ENCODE data around the gene UBTF. TPM values are rescaled to one million over a fixed set of nuclear protein-coding genes. Genes with fewer than 3 reads are reported as not detected.

Gene UBTF
- total RNA-seq, 1 experiment from 2014 or later: 75.9 TPM

GRCh38 chr17:44267818-44268490, 48.5 kb upstream of the UBTF start, which contains the start of gene SLC4A1:
TSS of gene SLC4A1 (minus strand) at chr17:44268135. CDS start at chr17:44262866, 5,269 bp downstream.
- H3K4me3 Mint-ChIP-seq: no peak within 1 kb of the TSS
- no peaks in the 10 kb centered on the region; the same call in 1 of the 2 replicates for H3K27me3 Mint-ChIP-seq (ENCODE audit: low read depth)
- DNase-seq (ENCODE audit: low spot score): no peak
- ChIA-PET POLR2A (no interaction called here), CTCF (interaction anchor here (0.6 to 1.0 kb wide), 2 partner anchors 95 to 100 kb away, joined by 3 read pairs; partner anchors contain the start of gene FAM171A2)
- no peaks in the 10 kb centered on the region for H3K36me3 Mint-ChIP-seq
- no peak for TF ChIP-seq MAX (CRISPR knock-in tag; IDR thresholded peaks at IDR 0.05)
- TF ChIP-seq ZNF671 (CRISPR knock-in tag; IDR thresholded peaks at IDR 0.05): no peak
- TF ChIP-seq JUN (CRISPR knock-in tag; IDR thresholded peaks at IDR 0.05): no peak
- no peak for TF ChIP-seq CREM (CRISPR knock-in tag; IDR thresholded peaks at IDR 0.05)
- no peak for TF ChIP-seq ZNF281 (CRISPR knock-in tag; IDR thresholded peaks at IDR 0.05)
- TF ChIP-seq CREB1 (CRISPR knock-in tag; IDR thresholded peaks at IDR 0.05): no peak
- H3K27ac Mint-ChIP-seq: no peak within 1 kb of the TSS
- ATAC-seq: no peak
- H3K4me1 Mint-ChIP-seq: peaks cover 7% of the 10 kb centered on the region
- no peaks in the 10 kb centered on the region for H3K9me3 Mint-ChIP-seq

GRCh38 chr17:44267165-44267455, 47.6 kb upstream of the UBTF start:
- CTCF ChIA-PET: no interaction called here
- no peaks in the 10 kb centered on the region for H3K4me1 Mint-ChIP-seq
- no peaks in the 10 kb centered on the region; the same call in 1 of the 2 replicates for H3K27me3 Mint-ChIP-seq (ENCODE audit: low read depth)

More at GRCh38 chr17:44267165-44267455, 47.6 kb upstream of the UBTF start:
- no peak for DNase-seq (ENCODE audit: low spot score)
- no peak overlapping the region for H3K27ac Mint-ChIP-seq
- H3K9me3 Mint-ChIP-seq: no peaks in the 10 kb centered on the region
- POLR2A ChIA-PET: no interaction called here
- no peaks in the 10 kb centered on the region for H3K36me3 Mint-ChIP-seq
- no peak overlapping the region for H3K4me3 Mint-ChIP-seq
- TF ChIP-seq ZSCAN18 (CRISPR knock-in tag; IDR thresholded peaks at IDR 0.05) (no peak), PREB (CRISPR knock-in tag; IDR thresholded peaks at IDR 0.05; ENCODE audit: borderline replicate concordance) (no peak), ZNF263 (CRISPR knock-in tag; IDR thresholded peaks at IDR 0.05; ENCODE audit: low read depth) (no peak), ZNF532 (CRISPR knock-in tag; IDR thresholded peaks at IDR 0.05; ENCODE audit: borderline replicate concordance) (no peak), HMGA2 (CRISPR knock-in tag; IDR thresholded peaks at IDR 0.05) (no peak), ZNF232 (CRISPR knock-in tag; IDR thresholded peaks at IDR 0.05) (no peak), E2F4 (CRISPR knock-in tag; IDR thresholded peaks at IDR 0.05; ENCODE audit: borderline replicate concordance, low read depth) (no peak), ZBTB21 (CRISPR knock-in tag; IDR thresholded peaks at IDR 0.05; ENCODE audit: borderline replicate concordance) (no peak), FOXJ3 (CRISPR knock-in tag; IDR thresholded peaks at IDR 0.05; ENCODE audit: borderline replicate concordance) (no peak), TEAD4 (CRISPR knock-in tag; IDR thresholded peaks at IDR 0.05) (no peak), ATF1 (CRISPR knock-in tag; IDR thresholded peaks at IDR 0.05) (no peak)
- no peak for ATAC-seq
